Endothelial cell (in vitro differentiated cells): Measurements from ENCODE around the gene GNAT3. TPM values are rescaled to one million over a fixed set of nuclear protein-coding genes. Genes with fewer than 3 reads are reported as not detected.

Source experiments
- DNase-seq: peaks from one replicate; pipeline ENCODE4 v3.0.0; 2021; ENCODE audit warnings: low spot score
- H3K27ac Mint-ChIP-seq: one replicate; pipeline ENCODE4 v1.8.0; 2021; ENCODE audit warnings: mixed read lengths, inconsistent platforms; ENCODE audit not compliant: unreplicated experiment
- H3K27me3 Mint-ChIP-seq: one replicate; pipeline ENCODE4 v1.8.0; 2021; ENCODE audit warnings: mild to moderate bottlenecking, moderate library complexity, mixed read lengths, inconsistent platforms; ENCODE audit not compliant: unreplicated experiment
- H3K36me3 Mint-ChIP-seq: one replicate; pipeline ENCODE4 v1.8.0; 2021; ENCODE audit warnings: mild to moderate bottlenecking, low read depth, mixed read lengths, inconsistent platforms; ENCODE audit not compliant: unreplicated experiment
- H3K4me1 Mint-ChIP-seq: one replicate; pipeline ENCODE4 v1.8.0; 2021; ENCODE audit warnings: mild to moderate bottlenecking, mixed read lengths, inconsistent platforms; ENCODE audit not compliant: unreplicated experiment
- H3K4me3 Mint-ChIP-seq: one replicate; pipeline ENCODE4 v1.8.0; 2021; ENCODE audit warnings: mild to moderate bottlenecking, mixed read lengths, inconsistent platforms; ENCODE audit not compliant: unreplicated experiment
- H3K9me3 Mint-ChIP-seq: one replicate; pipeline ENCODE4 v1.8.0; 2021; ENCODE audit warnings: mixed read lengths, inconsistent platforms; ENCODE audit not compliant: unreplicated experiment
- CTCF ChIP-seq: fragments of 200-600 bp; sonication (generic); IDR thresholded peaks from one replicate; pipeline ENCODE4 v1.5.0; 2021; ENCODE audit warnings: antibody characterized with exemption; ENCODE audit not compliant: unreplicated experiment
- total RNA-seq: library from RNA; stranded (reverse); fragmentation: NEBNext Ultra II Directional; extraction: Animal tissue kit (Norgen Biotek cat#: 25700); gene quantifications from one replicate; pipeline ENCODE4 v1.2.1, GENCODE V29; 2021; ENCODE audit not compliant: unreplicated experiment

Gene GNAT3
- total RNA-seq, 1 donor from 2014 or later, result not detected

DNA sequence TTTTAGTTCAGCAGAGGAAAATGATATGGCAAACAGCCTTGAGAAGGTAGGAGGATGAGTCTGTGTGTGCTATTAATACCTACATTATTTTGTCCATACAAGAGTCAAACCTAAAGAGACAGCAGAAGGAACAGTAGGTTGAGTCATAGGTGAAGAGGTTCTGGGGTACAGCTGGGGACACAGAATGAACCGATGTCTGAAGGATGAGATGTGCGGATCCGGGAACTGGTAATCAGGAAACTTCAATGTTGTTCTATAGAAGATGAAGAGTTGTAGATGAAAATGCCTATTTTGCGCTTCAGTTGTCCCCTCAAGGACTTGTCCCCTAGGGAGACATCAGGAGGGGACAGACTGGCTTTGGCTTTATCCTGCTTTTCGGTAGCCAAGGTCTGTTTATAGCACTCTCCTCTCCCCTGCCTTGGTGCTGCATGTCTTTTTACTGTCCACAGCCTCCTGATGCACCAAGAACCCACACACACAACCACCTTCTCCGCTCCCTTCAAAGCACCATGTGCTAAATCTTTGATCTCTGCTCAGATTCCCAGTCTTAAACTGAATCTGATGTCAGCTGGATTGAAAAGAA, 94.6 kb downstream of the GNAT3 start:
- no peak overlapping the region for H3K4me3 Mint-ChIP-seq
- DNase-seq, result no peak
- TF ChIP-seq CTCF, result no peak
- H3K9me3 Mint-ChIP-seq, result no peaks in the 10 kb centered on the region
- no peaks in the 10 kb centered on the region for H3K27me3 Mint-ChIP-seq
- H3K36me3 Mint-ChIP-seq, result no peaks in the 10 kb centered on the region
- H3K4me1 Mint-ChIP-seq, result peaks cover 3% of the 10 kb centered on the region
- H3K27ac Mint-ChIP-seq, result no peak overlapping the region

- Mint-ChIP-seq H3K27me3 (no peaks in the 10 kb centered on the region), H3K27ac (no peak overlapping the region), H3K4me1 (peaks cover 3% of the 10 kb centered on the region), H3K9me3 (no peaks in the 10 kb centered on the region), H3K36me3 (no peaks in the 10 kb centered on the region), H3K4me3 (no peak overlapping the region)
- no peak for DNase-seq
- no peak for TF ChIP-seq CTCF
Measured at GRCh38 chr7:80415522-80415921, 96.3 kb downstream of the GNAT3 start.

DNA sequence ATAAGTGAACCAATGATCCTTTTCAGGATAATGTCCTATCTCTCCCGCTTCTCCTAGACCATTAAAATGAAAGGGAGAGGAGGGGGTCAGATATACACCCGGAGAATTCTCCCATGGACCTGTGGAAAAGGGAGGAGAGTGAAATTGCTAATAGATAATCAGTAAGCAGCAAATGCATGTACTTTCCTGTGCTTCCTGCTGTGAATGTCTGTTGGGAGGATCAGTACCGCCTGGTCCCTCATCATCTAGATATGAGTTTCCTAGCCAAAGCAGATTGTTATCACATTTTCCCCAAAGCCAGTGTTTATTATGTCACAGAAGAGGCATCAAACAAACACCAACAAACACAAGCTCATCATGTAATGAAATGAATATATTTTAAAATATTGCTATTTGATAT, 96.8 kb downstream of the GNAT3 start:
- H3K27ac Mint-ChIP-seq, result no peak overlapping the region
- no peaks in the 10 kb centered on the region for H3K36me3 Mint-ChIP-seq
- peaks cover 3% of the 10 kb centered on the region for H3K4me1 Mint-ChIP-seq
- no peaks in the 10 kb centered on the region for H3K27me3 Mint-ChIP-seq
- no peaks in the 10 kb centered on the region for H3K9me3 Mint-ChIP-seq
- no peak for TF ChIP-seq CTCF
- DNase-seq, result no peak
- H3K4me3 Mint-ChIP-seq, result no peak overlapping the region

GRCh38 chr7:80414331-80414730, 97.5 kb downstream of the GNAT3 start:
- H3K4me3 Mint-ChIP-seq, result no peak overlapping the region
- no peak for TF ChIP-seq CTCF
- H3K36me3 Mint-ChIP-seq, result no peaks in the 10 kb centered on the region
- no peaks in the 10 kb centered on the region for H3K9me3 Mint-ChIP-seq
- peaks cover 3% of the 10 kb centered on the region for H3K4me1 Mint-ChIP-seq
- H3K27me3 Mint-ChIP-seq, result no peaks in the 10 kb centered on the region
- no peak overlapping the region for H3K27ac Mint-ChIP-seq
- no peak for DNase-seq

- Mint-ChIP-seq H3K27me3 (no peaks in the 10 kb centered on the region), H3K27ac (no peak overlapping the region), H3K4me3 (no peak overlapping the region), H3K9me3 (no peaks in the 10 kb centered on the region), H3K36me3 (no peaks in the 10 kb centered on the region), H3K4me1 (peaks cover 3% of the 10 kb centered on the region)
- no peak for TF ChIP-seq CTCF
- no peak for DNase-seq
Measured at GRCh38 chr7:80413383-80413945, 98.4 kb downstream of the GNAT3 start.
